GM06990 (cell line): Measurements from ENCODE around the gene PNPLA7.
"Not testable (repeated sequence)": the region's sequence is repeated elsewhere in the genome, so short reads cannot be mapped to it uniquely, and the experiment has no call there.

ENCODE experiments used
- DNase-seq: peaks from one replicate; pipeline ENCODE4 v3.0.0-alpha.2; 2011; ENCODE audit not compliant: insufficient read length; ENCODE audit errors: extremely low read depth
- H3K27me3 ChIP-seq: replicated peaks from 2 replicates; pipeline ENCODE4 v1.6.0; 2011; ENCODE audit warnings: low read length; ENCODE audit not compliant: control insufficient read depth, insufficient read depth
- H3K36me3 ChIP-seq: 2 replicates; pipeline ENCODE4 v1.5.1; 2011; ENCODE audit warnings: low read length; ENCODE audit not compliant: control insufficient read depth, insufficient read depth
- H3K4me3 ChIP-seq: replicated peaks from 2 replicates; pipeline ENCODE4 v1.5.1; 2011; ENCODE audit warnings: low read depth, mild to moderate bottlenecking, control low read depth, low read length
- CTCF ChIP-seq: IDR thresholded peaks from 2 replicates; pipeline ENCODE4 v1.5.1; 2011; ENCODE audit warnings: low read length, control low read depth, mild to moderate bottlenecking, inconsistent platforms; ENCODE audit not compliant: insufficient read depth, poor library complexity, severe bottlenecking

Gene PNPLA7

GRCh38 chr9:137454145-137454596 lies 96.0 kb downstream of the PNPLA7 start:
- Histone ChIP-seq H3K36me3 (peaks cover 10% of the 10 kb centered on the region), H3K4me3 (peak overlapping the region; percentile 58), H3K27me3 (no peaks in the 10 kb centered on the region)
- TF ChIP-seq CTCF = no peak
- DNase-seq = peak; percentile 73

GRCh38 chr9:137453643-137454081 lies 96.5 kb downstream of the PNPLA7 start:
- H3K4me3 ChIP-seq = no peak overlapping the region
- DNase-seq = peak; percentile 61
- TF ChIP-seq CTCF = no peak
- H3K27me3 ChIP-seq = no peaks in the 10 kb centered on the region
- H3K36me3 ChIP-seq = peaks cover 10% of the 10 kb centered on the region

GRCh38 chr9:137452761-137453642 lies 97.2 kb downstream of the PNPLA7 start:
- peak; percentile 24 for DNase-seq
- Histone ChIP-seq H3K4me3 (no peak overlapping the region), H3K36me3 (peaks cover 10% of the 10 kb centered on the region), H3K27me3 (no peaks in the 10 kb centered on the region)
- no peak for TF ChIP-seq CTCF

- peak; percentile 10 for DNase-seq
- Histone ChIP-seq H3K36me3 (peaks cover 10% of the 10 kb centered on the region), H3K27me3 (no peaks in the 10 kb centered on the region), H3K4me3 (no peak overlapping the region)
- no peak for TF ChIP-seq CTCF
Measured at GRCh38 chr9:137452006-137452760, 98.0 kb downstream of the PNPLA7 start.

- not testable (repeated sequence) for H3K36me3 ChIP-seq, DNase-seq, H3K27me3 ChIP-seq, H3K4me3 ChIP-seq
Measured at GRCh38 chr9:137451264-137452005, 98.8 kb downstream of the PNPLA7 start.

- H3K4me3 ChIP-seq, H3K27me3 ChIP-seq, DNase-seq, H3K36me3 ChIP-seq: not testable (repeated sequence)
Measured at GRCh38 chr9:137450539-137451222, 99.5 kb downstream of the PNPLA7 start.
